Nephron (organoid): ENCODE results near the gene SUN2.

Experiments used
- H3K27ac Mint-ChIP-seq, 3 experiments: 2 replicates each; pipeline ENCODE4 v1.8.0; 2020; ENCODE audit warnings: mixed read lengths in 3 of 3, mild to moderate bottlenecking in 2 of 3, moderate library complexity in 1 of 3
- H3K27me3 Mint-ChIP-seq: 2 replicates; pipeline ENCODE4 v1.8.0; 2021; ENCODE audit warnings: low read depth, mild to moderate bottlenecking, moderate library complexity, mixed read lengths
- H3K36me3 Mint-ChIP-seq: 2 replicates; pipeline ENCODE4 v1.8.0; 2020; ENCODE audit warnings: low read depth, mixed read lengths
- H3K4me1 Mint-ChIP-seq: 2 replicates; pipeline ENCODE4 v1.8.0; 2020; ENCODE audit warnings: mixed read lengths
- H3K4me3 Mint-ChIP-seq, 3 experiments: 2 replicates each; pipeline ENCODE4 v1.8.0; 2020; ENCODE audit warnings: mild to moderate bottlenecking in 3 of 3, mixed read lengths in 3 of 3, moderate library complexity in 2 of 3
- H3K9me3 Mint-ChIP-seq: 2 replicates; pipeline ENCODE4 v1.8.0; 2020; ENCODE audit warnings: mixed read lengths
- CTCF ChIP-seq, 3 experiments: fragments of 200-600 bp; sonication (generic); IDR thresholded peaks; one replicate each; pipeline ENCODE4 v1.5.0; 2021; ENCODE audit warnings: antibody characterized with exemption in 3 of 3; ENCODE audit not compliant: unreplicated experiment in 3 of 3

Gene SUN2

GRCh38 chr22:38789606-38790005 is 33.8 kb upstream of the SUN2 start:
- Mint-ChIP-seq H3K4me1 (peaks cover 48% of the 10 kb centered on the region), H3K4me3 (no peak overlapping the region), H3K27me3 (peaks cover 6% of the 10 kb centered on the region), H3K27ac (no peak overlapping the region), H3K9me3 (no peaks in the 10 kb centered on the region), H3K36me3 (peaks cover 5% of the 10 kb centered on the region)
- TF ChIP-seq CTCF (IDR thresholded peaks at IDR 0.05; ENCODE audit: unreplicated experiment in 3 of 3), result no peak

GRCh38 chr22:38788846-38789245 is 33.0 kb upstream of the SUN2 start:
- H3K27me3 Mint-ChIP-seq, result no peaks in the 10 kb centered on the region
- H3K4me3 Mint-ChIP-seq, result peak overlapping the region in 2 of 3 experiments; percentile 71 to 76
- H3K36me3 Mint-ChIP-seq, result peaks cover 5% of the 10 kb centered on the region
- H3K4me1 Mint-ChIP-seq, result peaks cover 44% of the 10 kb centered on the region
- no peaks in the 10 kb centered on the region for H3K9me3 Mint-ChIP-seq
- no peak for TF ChIP-seq CTCF (IDR thresholded peaks at IDR 0.05; ENCODE audit: unreplicated experiment in 3 of 3)
- peak overlapping the region in 2 of 3 experiments; percentile 98 to 99 for H3K27ac Mint-ChIP-seq

GRCh38 chr22:38788021-38788816 is 32.4 kb upstream of the SUN2 start:
- Mint-ChIP-seq H3K4me1 (peaks cover 49% of the 10 kb centered on the region), H3K9me3 (no peaks in the 10 kb centered on the region), H3K27me3 (no peaks in the 10 kb centered on the region), H3K27ac (peak overlapping the region in 2 of 3 experiments; percentile 98 to 99), H3K4me3 (peak overlapping the region in 2 of 3 experiments; percentile 71 to 76), H3K36me3 (peaks cover 5% of the 10 kb centered on the region)
- no peak for TF ChIP-seq CTCF (IDR thresholded peaks at IDR 0.05; ENCODE audit: unreplicated experiment in 3 of 3)

- Mint-ChIP-seq H3K4me3 (no peak overlapping the region), H3K9me3 (no peaks in the 10 kb centered on the region), H3K27ac (peak overlapping the region in 1 of 3 experiments; percentile 50), H3K36me3 (peaks cover 13% of the 10 kb centered on the region), H3K4me1 (peaks cover 58% of the 10 kb centered on the region), H3K27me3 (no peaks in the 10 kb centered on the region)
- TF ChIP-seq CTCF (IDR thresholded peaks at IDR 0.05; ENCODE audit: unreplicated experiment in 3 of 3), result no peak
These were observed 30.8 kb upstream of the SUN2 start for GRCh38 chr22:38786631-38787030.

GRCh38 chr22:38784856-38785255 is 29.1 kb upstream of the SUN2 start:
- H3K4me3 Mint-ChIP-seq, result no peak overlapping the region
- no peaks in the 10 kb centered on the region for H3K9me3 Mint-ChIP-seq
- TF ChIP-seq CTCF (IDR thresholded peaks at IDR 0.05; ENCODE audit: unreplicated experiment in 3 of 3), result no peak
- peak overlapping the region in 1 of 3 experiments; percentile 84 for H3K27ac Mint-ChIP-seq
- peaks cover 22% of the 10 kb centered on the region for H3K36me3 Mint-ChIP-seq
- peaks cover 58% of the 10 kb centered on the region for H3K4me1 Mint-ChIP-seq
- no peaks in the 10 kb centered on the region for H3K27me3 Mint-ChIP-seq

DNA sequence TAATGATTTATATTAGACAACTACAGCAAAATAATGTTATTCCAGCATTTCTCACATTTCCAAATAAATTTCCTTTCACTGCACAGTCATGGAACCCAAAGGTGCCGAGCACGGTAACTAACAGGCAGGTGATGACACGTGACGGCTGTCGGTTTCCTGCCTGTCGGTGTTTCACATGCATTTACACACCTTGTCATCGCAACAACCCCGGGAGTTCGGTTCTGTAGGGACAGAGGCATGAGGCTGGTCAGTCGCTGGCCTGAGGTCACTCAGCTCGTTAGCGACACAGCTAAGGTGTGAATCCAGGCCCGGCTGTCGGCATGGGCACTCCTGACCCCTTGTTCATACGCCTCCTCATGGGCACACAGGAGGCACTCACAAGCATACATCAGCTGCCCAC is 28.2 kb upstream of the SUN2 start:
- no peak overlapping the region for H3K4me3 Mint-ChIP-seq
- TF ChIP-seq CTCF (IDR thresholded peaks at IDR 0.05; ENCODE audit: unreplicated experiment in 3 of 3), result no peak
- peaks cover 56% of the 10 kb centered on the region for H3K4me1 Mint-ChIP-seq

More for the DNA sequence above, 28.2 kb upstream of the SUN2 start:
- Mint-ChIP-seq H3K27ac (peak overlapping the region in 2 of 3 experiments; percentile 54 to 85), H3K9me3 (no peaks in the 10 kb centered on the region), H3K36me3 (peaks cover 23% of the 10 kb centered on the region), H3K27me3 (no peaks in the 10 kb centered on the region)
